Right lobe of liver (tissue), 6 donors: ENCODE measurements around the gene BDKRB2. TPM values are rescaled to one million over a fixed set of nuclear protein-coding genes. Genes with fewer than 3 reads are reported as not detected.

Experiments used
- ATAC-seq, 4 donors: fragments of 200-7000 bp; cut with Tn5 transposase; one replicate each; pipeline ENCODE4 v1.9.1; 2020; ENCODE audit warnings: mild to moderate bottlenecking in 4 of 4, moderate library complexity in 4 of 4
- DNase-seq, 3 donors: peaks; one replicate each; pipeline ENCODE4 v3.0.0-alpha.2; 2020
- H3K27ac ChIP-seq, 3 donors: fragments of 200-600 bp; one replicate each; pipeline ENCODE4 v1.8.0; 2022
- H3K27me3 ChIP-seq, 2 donors: fragments of 200-600 bp; one replicate each; pipeline ENCODE4 v1.8.0; 2022
- H3K36me3 ChIP-seq, 4 donors: fragments of 200-600 bp; sonication (generic) in 1 of 4; one replicate each; pipeline versions ENCODE4 v1.5.1 to v1.8.0; 2017 to 2022; ENCODE audit warnings: control low read depth in 1 of 4
- H3K4me1 ChIP-seq, 4 donors: fragments of 200-600 bp; sonication (generic) in 1 of 4; one replicate each; pipeline versions ENCODE4 v1.5.1 to v1.8.0; 2017 to 2022; ENCODE audit warnings: control low read depth in 1 of 4
- H3K4me3 ChIP-seq, 3 donors: fragments of 200-600 bp; one replicate each; pipeline ENCODE4 v1.8.0; 2022
- H3K9me3 ChIP-seq, 4 donors: fragments of 200-600 bp; sonication (generic) in 1 of 4; one replicate each; pipeline versions ENCODE4 v1.5.1 to v1.8.0; 2017 to 2022; ENCODE audit warnings: control low read depth in 1 of 4
- CTCF ChIP-seq, 4 donors: fragments of 200-600 bp in 3 of 4; fragments of 450-650 bp in 1 of 4; IDR thresholded peaks; one replicate each; pipeline versions ENCODE4 v1.5.1 to v1.8.0; 2016 to 2022; ENCODE audit warnings: antibody characterized with exemption in 4 of 4, mild to moderate bottlenecking in 2 of 4
- POLR2A ChIP-seq: fragments of 450-650 bp; IDR thresholded peaks from one replicate; pipeline ENCODE4 v1.6.1; 2017; ENCODE audit warnings: antibody characterized with exemption, mild to moderate bottlenecking
- WGBS: methylation state at CpG from one replicate; pipeline ENCODE4 v1.1.6; 2018; ENCODE audit warnings: low coverage, low lambda C conversion rate; ENCODE audit not compliant: insufficient coverage; ENCODE audit errors: missing lambda C conversion rate; 5-methylcytosine and 5-hydroxymethylcytosine counted together
- intact Hi-C, 2 donors: fragments of 100-400 bp; cut with DNase I; formaldehyde crosslinking; loops; one replicate each; pipeline versions ENCODE4 v1.11.2 to v1.14.1; 2022
- total RNA-seq, 6 experiments: library from RNA; depleted of rRNA in 2 of 6; stranded (reverse); fragments of >200 nt in 2 of 6; fragmentation: NEBNext Ultra II Directional in 3 of 6; extraction: Animal tissue kit (Norgen Biotek cat#: 25700) in 3 of 6; gene quantifications; one replicate each; pipeline versions ENCODE4 v1.1.0 to v1.2.4, GENCODE V29; 2016 to 2023
- donor health status: DM: no; HTN: yes; CAD: no.
- donor health status: DM: no; HTN: no; CAD: no.
- donor health status: DM: no; HTN: no; CAD: no.
- donor health status: DM: no; HTN: yes; CAD: no.
- donor health status: DM: no; HTN: yes; CAD: no.

Gene BDKRB2
- total RNA-seq, 6 experiments from 2014 or later = 0.07 to 0.60 (median 0.22) TPM

DNA sequence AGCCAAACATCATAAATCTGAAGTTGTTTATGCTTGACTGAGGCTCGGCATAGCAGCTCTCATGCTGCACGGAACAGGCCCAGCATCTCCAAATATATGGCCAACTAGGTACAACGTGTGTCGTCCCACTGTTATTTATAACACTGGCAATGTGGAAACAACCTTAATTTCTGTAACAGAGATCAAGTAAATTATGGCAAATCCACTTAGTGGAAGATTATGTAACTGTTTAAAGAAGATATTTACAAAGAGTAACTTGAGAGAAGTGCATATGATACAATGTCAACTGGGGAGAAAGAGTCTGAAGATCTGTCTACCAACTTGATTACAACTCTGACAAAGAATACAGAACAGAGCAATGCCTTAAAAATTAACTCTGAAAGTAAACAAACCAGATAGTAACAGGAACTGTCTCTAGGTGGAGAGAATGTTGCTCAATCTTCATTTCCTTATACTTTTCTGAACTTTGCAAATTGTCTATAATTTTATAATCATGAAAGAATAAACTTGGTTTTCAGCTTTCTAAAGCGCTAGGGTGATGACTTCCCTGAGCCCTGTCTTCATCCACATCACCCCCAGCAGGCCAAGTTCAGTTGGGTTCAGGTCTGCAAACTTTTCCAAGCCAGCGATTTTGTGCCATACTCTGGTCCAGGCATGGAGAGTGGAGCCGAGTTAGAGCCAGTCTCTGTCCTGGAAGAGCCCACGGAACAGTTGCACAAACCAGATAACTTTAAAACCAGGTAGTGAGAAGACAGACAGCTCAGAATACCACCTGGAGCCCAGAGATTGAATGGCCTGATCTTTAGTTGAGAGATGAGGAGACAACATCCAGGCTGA lies 44.3 kb upstream of the BDKRB2 start:
- ATAC-seq (peak; percentile 64 to 84 (median 83)), DNase-seq (no peak)
- TF ChIP-seq POLR2A (no peak), CTCF (IDR thresholded peaks at IDR 0.05) (no peak)
- H3K4me3 ChIP-seq = no peak overlapping the region
- 78% methylated on average over 7 of the region's 8 CpGs for WGBS
- peaks cover 0 to 14% (median 6%) of the 10 kb centered on the region in 4 donors for H3K4me1 ChIP-seq
- intact Hi-C loops = no loop called here
- no peaks in the 10 kb centered on the region for H3K27me3 ChIP-seq
- H3K9me3 ChIP-seq = no peaks in the 10 kb centered on the region
- H3K27ac ChIP-seq = peak overlapping the region in 1 of 3 donors; percentile 39
- H3K36me3 ChIP-seq = no peaks in the 10 kb centered on the region

- H3K9me3 ChIP-seq = no peaks in the 10 kb centered on the region
- no peak for TF ChIP-seq CTCF (IDR thresholded peaks at IDR 0.05)
- no peak for TF ChIP-seq POLR2A
- intact Hi-C loops = no loop called here
- 38% methylated on average over 1 of the region's 4 CpGs for WGBS
- no peaks in the 10 kb centered on the region for H3K27me3 ChIP-seq
- no peak for ATAC-seq
- peaks cover 0 to 14% (median 6%) of the 10 kb centered on the region in 4 donors for H3K4me1 ChIP-seq
- H3K36me3 ChIP-seq = no peaks in the 10 kb centered on the region
- peak overlapping the region in 1 of 3 donors; percentile 39 for H3K27ac ChIP-seq
- no peak for DNase-seq
- H3K4me3 ChIP-seq = no peak overlapping the region
These were observed 43.7 kb upstream of the BDKRB2 start for GRCh38 chr14:96160913-96161310.

DNA sequence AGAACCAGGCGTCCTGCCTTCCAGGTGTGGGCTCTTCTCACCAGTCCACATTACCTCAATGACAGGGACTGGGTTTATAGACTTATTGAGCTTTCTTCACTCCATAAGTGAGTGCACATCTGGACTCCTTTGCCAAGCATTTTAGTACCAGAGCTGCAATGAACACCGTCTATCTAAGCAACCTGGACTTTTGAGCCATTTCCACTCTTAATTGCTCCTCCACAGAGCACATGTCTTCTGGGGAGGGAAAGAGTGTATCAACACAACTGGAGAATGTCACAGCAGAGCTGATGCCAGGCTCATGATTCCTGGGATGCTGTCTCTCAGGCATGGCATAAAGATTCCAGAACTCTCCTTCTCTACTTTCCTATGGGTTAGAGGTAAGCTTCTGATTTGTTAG lies 43.0 kb upstream of the BDKRB2 start:
- TF ChIP-seq CTCF (IDR thresholded peaks at IDR 0.05) = no peak
- TF ChIP-seq POLR2A = no peak
- no peak overlapping the region for H3K27ac ChIP-seq
- H3K27me3 ChIP-seq = no peaks in the 10 kb centered on the region
- DNase-seq (no peak), ATAC-seq (no peak)
- no peaks in the 10 kb centered on the region for H3K36me3 ChIP-seq
- peaks cover 0 to 14% (median 6%) of the 10 kb centered on the region in 4 donors for H3K4me1 ChIP-seq
- intact Hi-C loops = no loop called here
- no peak overlapping the region for H3K4me3 ChIP-seq
- WGBS = 60% methylated on average over 1 of the region's 2 CpGs
- no peaks in the 10 kb centered on the region for H3K9me3 ChIP-seq

- TF ChIP-seq POLR2A (no peak), CTCF (IDR thresholded peaks at IDR 0.05) (no peak)
- DNase-seq (no peak), ATAC-seq (no peak)
- no peak overlapping the region for H3K4me3 ChIP-seq
- intact Hi-C loops = no loop called here
- peaks cover 0 to 14% (median 6%) of the 10 kb centered on the region in 4 donors for H3K4me1 ChIP-seq
- H3K27ac ChIP-seq = no peak overlapping the region
- 95% methylated on average over 6 of the region's 6 CpGs for WGBS
- H3K9me3 ChIP-seq = no peaks in the 10 kb centered on the region
- H3K27me3 ChIP-seq = no peaks in the 10 kb centered on the region
- H3K36me3 ChIP-seq = no peaks in the 10 kb centered on the region
These were observed 42.4 kb upstream of the BDKRB2 start for GRCh38 chr14:96162265-96162664.
